Sigmoid colon (tissue), 4 donors: ENCODE data around the gene CACNA1D.

Experiments
- EP300 ChIP-seq, 4 donors: sonication (generic); formaldehyde crosslinking; IDR thresholded peaks; one replicate each; pipeline ENCODE4 v1.6.1; 2017; ENCODE audit warnings: antibody characterized with exemption in 4 of 4
- POLR2A ChIP-seq, 2 donors: fragments of 450-650 bp; IDR thresholded peaks; one replicate each; pipeline ENCODE4 v1.6.1; 2016; ENCODE audit warnings: antibody characterized with exemption in 2 of 2, mild to moderate bottlenecking in 2 of 2, moderate library complexity in 2 of 2
- POLR2AphosphoS5 ChIP-seq, 4 donors: sonication (generic); formaldehyde crosslinking; IDR thresholded peaks; one replicate each; pipeline ENCODE4 v1.6.1; 2017; ENCODE audit warnings: antibody characterized with exemption in 4 of 4
- TF ChIP-seq, protein P1 (sequence below), 4 experiments: fragments of 450-650 bp in 3 of 4; fragments of 200-600 bp in 1 of 4; IDR thresholded peaks; one replicate each; pipeline ENCODE4 v1.5.1; 2016 to 2019; ENCODE audit warnings: antibody characterized with exemption in 4 of 4, mild to moderate bottlenecking in 3 of 4, moderate library complexity in 2 of 4

DNA sequence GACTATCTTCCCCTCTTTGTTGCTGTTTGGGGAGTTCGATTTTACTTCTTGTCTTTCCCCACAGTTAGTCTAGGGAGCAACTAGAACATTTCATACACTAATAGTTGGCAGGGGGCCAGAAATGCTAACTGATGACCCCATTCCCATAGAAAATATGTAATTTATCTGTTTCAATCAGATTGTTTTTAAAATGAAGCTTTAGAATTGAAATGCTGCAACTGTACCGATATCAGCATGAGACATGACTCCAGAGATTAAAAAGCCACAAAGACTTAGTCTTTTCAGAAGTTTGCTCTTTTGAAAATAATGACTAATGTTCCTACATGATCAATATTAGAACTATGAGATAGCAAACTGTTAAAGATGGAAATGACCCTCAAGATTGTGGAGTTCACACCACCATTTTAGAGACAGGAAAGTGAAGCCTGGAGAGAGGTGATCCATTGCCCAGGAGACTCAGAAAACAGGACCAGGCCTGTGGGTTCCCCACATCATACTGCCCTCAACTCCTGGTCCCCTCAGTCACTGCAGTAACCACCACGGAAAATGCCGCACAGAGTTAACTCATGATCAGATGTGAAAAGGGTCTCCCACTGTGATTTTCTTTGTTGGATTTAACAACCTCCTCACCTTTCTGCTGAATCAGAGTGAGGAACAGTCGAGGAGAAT is 221.5 kb downstream of the CACNA1D start:
- TF ChIP-seq, protein P1, sequence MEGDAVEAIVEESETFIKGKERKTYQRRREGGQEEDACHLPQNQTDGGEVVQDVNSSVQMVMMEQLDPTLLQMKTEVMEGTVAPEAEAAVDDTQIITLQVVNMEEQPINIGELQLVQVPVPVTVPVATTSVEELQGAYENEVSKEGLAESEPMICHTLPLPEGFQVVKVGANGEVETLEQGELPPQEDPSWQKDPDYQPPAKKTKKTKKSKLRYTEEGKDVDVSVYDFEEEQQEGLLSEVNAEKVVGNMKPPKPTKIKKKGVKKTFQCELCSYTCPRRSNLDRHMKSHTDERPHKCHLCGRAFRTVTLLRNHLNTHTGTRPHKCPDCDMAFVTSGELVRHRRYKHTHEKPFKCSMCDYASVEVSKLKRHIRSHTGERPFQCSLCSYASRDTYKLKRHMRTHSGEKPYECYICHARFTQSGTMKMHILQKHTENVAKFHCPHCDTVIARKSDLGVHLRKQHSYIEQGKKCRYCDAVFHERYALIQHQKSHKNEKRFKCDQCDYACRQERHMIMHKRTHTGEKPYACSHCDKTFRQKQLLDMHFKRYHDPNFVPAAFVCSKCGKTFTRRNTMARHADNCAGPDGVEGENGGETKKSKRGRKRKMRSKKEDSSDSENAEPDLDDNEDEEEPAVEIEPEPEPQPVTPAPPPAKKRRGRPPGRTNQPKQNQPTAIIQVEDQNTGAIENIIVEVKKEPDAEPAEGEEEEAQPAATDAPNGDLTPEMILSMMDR (IDR thresholded peaks at IDR 0.05) = no peak
- TF ChIP-seq EP300 (IDR thresholded peaks at IDR 0.05) (no peak), POLR2AphosphoS5 (IDR thresholded peaks at IDR 0.05) (no peak), POLR2A (IDR thresholded peaks at IDR 0.05) (no peak)
